Measurements from ENCODE around the gene ANKS1A. TPM values are rescaled to one million over a fixed set of nuclear protein-coding genes. Genes with fewer than 3 reads are reported as not detected.

The ANKS1A gene
- total RNA-seq, 1 experiment from 2014 or later: 24.0 TPM

GRCh38 chr6:35063701-35064280 is 174.7 kb downstream of the ANKS1A start:
- no peak overlapping the region for H3K4me3 Mint-ChIP-seq (ENCODE audit: unreplicated experiment)
- no peaks in the 10 kb centered on the region for H3K4me1 Mint-ChIP-seq (ENCODE audit: low read depth, unreplicated experiment)
- no peaks in the 10 kb centered on the region for H3K27me3 ChIP-seq (replicated peaks; ENCODE audit: control insufficient read depth, insufficient read depth, low read length)
- no peak for DNase-seq
- no peak for TF ChIP-seq CTCF (IDR thresholded peaks at IDR 0.05; ENCODE audit: insufficient read depth in 1 of 2, low read depth in 1 of 2, low read length in 1 of 2, severe bottlenecking in 1 of 2, unreplicated experiment in 1 of 2)
- no peaks in the 10 kb centered on the region for H3K9me3 ChIP-seq
- no peaks in the 10 kb centered on the region for H3K27me3 Mint-ChIP-seq (ENCODE audit: insufficient read depth, unreplicated experiment)
- ChIA-PET POLR2A (no interaction called here), CTCF (no interaction called here)
- no peak overlapping the region for H3K27ac Mint-ChIP-seq (ENCODE audit: unreplicated experiment)
- H3K36me3 ChIP-seq (ENCODE audit: control insufficient read depth, insufficient read depth, low read length): no peaks in the 10 kb centered on the region; the same call in none of the 2 replicates
- no TSS peak for BruUV-seq (replicated peaks)
- no peak overlapping the region for H3K4me3 ChIP-seq (ENCODE audit: low read depth, low read length)
- intact Hi-C loops (cut with micrococcal nuclease; ENCODE audit: unreplicated experiment): no loop called here
- H3K4me1 ChIP-seq: no peaks in the 10 kb centered on the region
- H3K9me3 Mint-ChIP-seq (ENCODE audit: unreplicated experiment): no peaks in the 10 kb centered on the region
- peaks cover 38% of the 10 kb centered on the region for H3K36me3 Mint-ChIP-seq (ENCODE audit: insufficient read depth, unreplicated experiment)

- no peak for DNase-seq
- H3K36me3 Mint-ChIP-seq (ENCODE audit: insufficient read depth, unreplicated experiment): peaks cover 37% of the 10 kb centered on the region
- no peak for TF ChIP-seq CTCF (IDR thresholded peaks at IDR 0.05; ENCODE audit: insufficient read depth in 1 of 2, low read depth in 1 of 2, low read length in 1 of 2, severe bottlenecking in 1 of 2, unreplicated experiment in 1 of 2)
- Histone ChIP-seq H3K4me3 (ENCODE audit: low read depth, low read length) (no peak overlapping the region), H3K27me3 (replicated peaks; ENCODE audit: control insufficient read depth, insufficient read depth, low read length) (no peaks in the 10 kb centered on the region), H3K9me3 (no peaks in the 10 kb centered on the region), H3K36me3 (ENCODE audit: control insufficient read depth, insufficient read depth, low read length) (no peaks in the 10 kb centered on the region; the same call in none of the 2 replicates), H3K4me1 (no peaks in the 10 kb centered on the region)
- no TSS peak for BruUV-seq (replicated peaks)
- no peaks in the 10 kb centered on the region for H3K9me3 Mint-ChIP-seq (ENCODE audit: unreplicated experiment)
- CTCF ChIA-PET: interaction anchor here (1.3 kb wide), 1 partner anchor 77 kb away, joined by 8 read pairs; no protein-coding TSS in a partner anchor
- no peaks in the 10 kb centered on the region for H3K27me3 Mint-ChIP-seq (ENCODE audit: insufficient read depth, unreplicated experiment)
- H3K4me3 Mint-ChIP-seq (ENCODE audit: unreplicated experiment): no peak overlapping the region
- intact Hi-C loops (cut with micrococcal nuclease; ENCODE audit: unreplicated experiment): no loop called here
- H3K27ac Mint-ChIP-seq (ENCODE audit: unreplicated experiment): no peak overlapping the region
- no peaks in the 10 kb centered on the region for H3K4me1 Mint-ChIP-seq (ENCODE audit: low read depth, unreplicated experiment)
- POLR2A ChIA-PET: no interaction called here
Measured at GRCh38 chr6:35064290-35064689, 175.2 kb downstream of the ANKS1A start.

GRCh38 chr6:35064757-35065440 is 175.8 kb downstream of the ANKS1A start:
- peak in 1 of 2 experiments; percentile 5 for TF ChIP-seq CTCF (IDR thresholded peaks at IDR 0.05; ENCODE audit: insufficient read depth in 1 of 2, low read depth in 1 of 2, low read length in 1 of 2, severe bottlenecking in 1 of 2, unreplicated experiment in 1 of 2)
- no TSS peak for BruUV-seq (replicated peaks)
- H3K36me3 Mint-ChIP-seq (ENCODE audit: insufficient read depth, unreplicated experiment): peaks cover 37% of the 10 kb centered on the region
- Histone ChIP-seq H3K36me3 (ENCODE audit: control insufficient read depth, insufficient read depth, low read length) (no peaks in the 10 kb centered on the region; the same call in none of the 2 replicates), H3K9me3 (no peaks in the 10 kb centered on the region), H3K4me3 (ENCODE audit: low read depth, low read length) (no peak overlapping the region), H3K27me3 (replicated peaks; ENCODE audit: control insufficient read depth, insufficient read depth, low read length) (no peaks in the 10 kb centered on the region), H3K4me1 (no peaks in the 10 kb centered on the region)
- no peak overlapping the region for H3K4me3 Mint-ChIP-seq (ENCODE audit: unreplicated experiment)
- DNase-seq: no peak
- intact Hi-C loops (cut with micrococcal nuclease; ENCODE audit: unreplicated experiment): loop anchor here (1.0 kb wide), 1 partner anchor 79 kb away; no protein-coding TSS in a partner anchor
- H3K9me3 Mint-ChIP-seq (ENCODE audit: unreplicated experiment): no peaks in the 10 kb centered on the region
- H3K4me1 Mint-ChIP-seq (ENCODE audit: low read depth, unreplicated experiment): no peaks in the 10 kb centered on the region
- H3K27me3 Mint-ChIP-seq (ENCODE audit: insufficient read depth, unreplicated experiment): no peaks in the 10 kb centered on the region
- CTCF ChIA-PET: interaction anchor here (1.3 kb wide), 1 partner anchor 78 kb away, joined by 8 read pairs; no protein-coding TSS in a partner anchor
- H3K27ac Mint-ChIP-seq (ENCODE audit: unreplicated experiment): no peak overlapping the region
- POLR2A ChIA-PET: no interaction called here
